HS-5 (cell line): Measurements from ENCODE around the gene COX8A.

Experiments
- DNase-seq: peaks from one replicate; pipeline ENCODE4 v3.0.0-alpha.2; 2012; ENCODE audit warnings: low read depth

COX8A gene

DNA sequence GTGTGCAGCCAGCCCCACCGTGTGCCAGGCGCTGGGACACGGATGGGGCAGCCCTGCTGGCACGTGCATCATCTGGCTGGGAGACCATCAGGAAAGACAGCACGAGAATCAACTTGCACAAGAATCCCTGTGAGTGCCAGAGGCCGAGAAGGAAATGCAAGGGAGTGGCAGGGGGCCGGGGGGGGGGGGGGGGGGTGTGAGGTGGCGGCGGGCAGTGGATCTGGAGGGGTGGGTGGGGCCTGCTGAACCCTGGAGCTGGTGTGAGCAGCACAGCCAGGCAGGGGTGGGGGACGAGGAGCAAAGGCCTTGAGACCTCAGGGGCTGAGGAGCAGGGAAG lies 47.3 kb downstream of the COX8A start:
- DNase-seq = no peak

DNA sequence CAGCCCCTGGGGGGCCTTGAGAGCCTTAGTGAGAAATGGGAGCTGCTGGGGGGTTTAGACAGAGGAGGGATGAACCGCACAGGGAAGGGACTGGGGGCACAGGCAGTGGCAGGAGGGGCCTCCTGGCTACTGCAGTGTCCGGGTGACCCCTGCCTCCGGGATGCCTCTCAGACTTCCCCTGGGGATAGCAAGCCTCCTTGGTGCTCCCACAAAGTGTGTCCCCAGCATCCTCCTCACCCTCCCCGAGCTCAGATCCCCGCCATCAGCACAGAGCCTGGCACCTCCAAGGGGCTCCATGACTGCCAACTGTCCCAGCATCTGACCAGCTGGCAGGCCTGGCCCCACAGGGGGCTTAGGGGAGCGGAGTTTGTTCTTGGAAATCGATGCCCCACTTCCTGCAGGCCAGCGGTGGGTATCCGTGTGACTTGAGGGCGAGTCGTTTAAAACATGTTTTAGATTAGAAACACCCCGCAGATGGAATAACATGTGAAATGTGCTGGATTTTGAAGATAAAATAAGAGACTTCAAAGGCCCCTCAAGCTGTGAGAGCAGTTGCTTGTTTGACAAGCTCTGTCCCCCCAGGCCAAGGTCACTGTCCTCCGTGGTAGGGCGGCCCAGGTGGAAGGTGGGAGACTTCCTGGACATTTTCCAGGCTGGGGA lies 47.8 kb downstream of the COX8A start:
- no peak for DNase-seq

DNA sequence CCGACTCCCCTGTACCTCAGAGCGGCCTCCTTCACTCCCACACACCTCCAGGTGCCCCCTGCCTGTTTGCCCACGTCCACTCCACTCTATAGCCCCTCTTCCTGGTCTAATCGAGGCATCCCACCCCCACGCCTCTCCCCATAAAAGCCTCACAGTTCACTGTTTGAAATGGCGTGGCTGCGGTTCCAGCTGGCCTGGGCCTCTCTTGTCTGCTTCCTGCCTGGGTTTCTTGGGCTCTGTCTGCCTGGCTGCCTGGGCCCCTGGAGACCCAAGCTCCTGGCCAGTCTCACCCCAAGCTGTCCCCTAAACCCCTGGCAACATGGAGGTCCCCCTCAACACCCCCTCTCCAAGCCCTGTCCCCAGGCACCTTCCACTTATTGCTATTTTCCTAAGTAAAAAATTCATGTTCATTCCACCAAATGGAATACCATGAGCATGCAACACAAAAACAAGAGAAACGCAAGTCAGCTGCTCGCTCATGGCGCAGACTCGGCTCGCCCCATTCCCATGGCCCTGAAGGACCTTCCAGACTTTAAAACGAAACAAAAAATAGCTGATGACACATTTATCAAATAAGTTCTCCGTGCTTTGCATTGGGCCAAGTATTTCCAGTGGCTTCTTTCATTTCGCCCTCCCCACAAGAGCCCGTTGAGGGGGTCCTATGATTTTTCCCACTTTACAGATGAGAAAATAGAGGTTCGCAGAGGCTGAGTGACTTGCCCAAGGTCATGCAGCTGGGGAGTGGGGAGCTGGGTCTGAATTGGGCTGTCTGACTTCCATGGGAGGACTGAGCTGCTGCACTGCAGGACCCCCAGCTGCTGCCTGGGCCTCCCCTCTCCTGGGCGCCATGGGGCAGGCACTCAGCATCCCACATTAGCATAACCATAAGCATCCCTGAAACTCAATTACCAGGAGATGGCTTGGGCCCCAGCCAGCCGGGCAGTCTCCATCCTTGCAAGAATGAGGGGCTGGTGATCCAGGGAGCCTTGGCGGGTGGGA lies 49.6 kb downstream of the COX8A start:
- no peak for DNase-seq

DNA sequence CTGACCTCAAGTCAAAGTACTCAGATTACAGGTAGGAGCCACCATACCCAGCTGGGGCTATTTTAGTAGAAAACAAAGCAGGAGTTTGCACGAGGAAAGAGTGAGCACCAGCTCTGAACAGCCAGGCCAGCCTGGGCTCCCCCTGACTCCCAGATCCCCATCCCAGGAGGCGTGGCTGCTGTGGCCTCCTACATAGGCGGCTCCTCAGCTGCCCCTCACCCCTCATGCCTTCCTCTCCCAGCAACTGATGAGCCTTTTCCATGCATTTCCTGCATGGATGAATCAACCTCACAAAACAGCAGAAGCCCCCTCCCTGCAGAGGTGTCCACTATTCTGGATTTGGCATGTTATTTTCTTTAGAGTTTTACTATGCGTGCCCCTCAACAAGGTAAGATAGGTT lies 50.8 kb downstream of the COX8A start:
- no peak for DNase-seq
